Activated CD4-positive, alpha-beta T cell treated with anti-CD3 and anti-CD28 coated beads, Interleukin-10, Interleukin-2, amounts not matched to agents 100 ng/mL and 50 ng/mL, durations not matched to agents 16 hours and 8 hours (primary cell): ENCODE results near the gene MCM8.
A peak's percentile ranks its signal among the peaks of the same experiment; 100 is the strongest.

Source experiments
- DNase-seq: peaks from one replicate; pipeline ENCODE4 v3.0.0-alpha.2; 2020

Gene MCM8

DNA sequence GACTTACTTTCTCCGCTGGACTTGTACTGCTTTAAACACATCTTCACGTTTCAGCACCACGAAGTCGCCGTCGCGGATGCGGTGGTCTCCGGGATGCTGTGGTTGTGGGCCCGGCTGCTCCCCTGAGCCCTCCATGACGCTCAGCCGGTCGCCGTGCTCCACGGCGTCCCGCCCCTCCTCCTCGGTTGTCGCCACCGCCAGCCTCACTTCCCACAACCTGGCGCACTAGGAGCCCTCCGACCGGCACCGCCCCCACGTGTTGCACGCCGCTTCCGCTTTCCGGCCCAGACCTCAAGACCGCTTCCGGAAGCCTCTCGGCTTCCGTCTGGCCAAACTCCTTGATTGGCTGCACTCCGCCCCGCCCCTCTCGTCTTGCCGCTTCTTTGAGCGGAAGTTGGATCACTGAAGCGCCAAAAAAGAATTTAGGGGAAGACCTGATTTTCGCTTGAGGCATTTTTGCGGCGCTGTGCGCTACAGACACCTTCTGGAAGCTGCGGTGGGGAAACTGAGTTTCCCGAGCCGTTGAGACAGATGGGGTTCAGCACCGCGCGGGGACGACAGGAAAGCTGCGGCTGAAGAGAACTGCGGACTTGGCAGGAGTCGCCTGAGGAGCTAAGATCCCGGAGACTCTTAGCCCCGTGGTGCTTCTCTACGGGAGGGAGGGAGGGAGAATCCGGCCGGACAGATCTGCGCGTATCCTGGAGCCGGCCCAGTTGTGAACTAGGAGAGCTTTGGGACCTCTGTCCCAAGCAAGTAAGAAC lies at the start of gene MCM8, which contains the start of gene TRMT6:
TSS of gene MCM8 (plus strand) at position 382 of the 761 bp plus-strand sequence. CDS start 1,364 bp downstream, outside the sequence.
TSS of gene TRMT6 (minus strand) at position 263 of the 761 bp plus-strand sequence. CDS start at position 135, 128 bp downstream.
- DNase-seq = peak; percentile 98

DNA sequence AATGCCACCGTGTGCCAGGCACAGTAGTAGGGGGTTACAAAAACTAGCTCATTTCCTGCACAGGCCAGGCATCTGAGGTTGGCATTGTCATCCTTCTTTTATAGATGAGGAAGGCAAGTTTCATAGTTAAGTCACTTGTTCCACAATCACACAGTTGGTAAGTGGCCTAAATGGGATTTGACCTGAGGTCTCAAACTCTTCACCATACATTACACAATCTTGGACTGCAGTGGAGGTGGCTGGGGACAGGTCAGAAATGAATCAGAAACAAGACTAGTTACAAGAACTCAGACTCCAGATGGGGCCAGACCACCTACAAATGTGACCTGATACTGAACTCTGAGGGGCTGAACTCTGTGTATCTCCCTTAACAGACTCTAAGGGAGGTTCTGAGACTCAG lies 49.5 kb upstream of the MCM8 start:
- DNase-seq = no peak

DNA sequence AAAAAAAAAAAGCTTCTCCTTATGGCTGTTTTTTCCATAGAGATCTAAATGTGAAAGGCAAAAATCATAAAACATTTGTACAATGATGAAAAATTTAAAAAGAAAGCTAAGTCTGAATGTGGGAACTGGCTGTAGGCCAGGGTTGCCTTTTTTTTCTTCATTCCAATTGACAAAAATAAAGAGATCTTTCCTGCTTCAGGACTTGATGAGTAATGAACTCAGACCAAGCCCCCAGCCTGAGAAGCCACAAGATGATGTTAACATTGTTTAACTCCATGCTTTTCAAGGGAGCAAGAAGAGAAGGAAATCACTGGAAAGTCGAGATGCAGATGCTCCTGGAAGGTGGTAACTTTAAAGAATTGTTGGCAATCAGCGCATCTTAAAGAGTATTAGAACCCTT lies 41.5 kb upstream of the MCM8 start:
- DNase-seq = no peak

DNA sequence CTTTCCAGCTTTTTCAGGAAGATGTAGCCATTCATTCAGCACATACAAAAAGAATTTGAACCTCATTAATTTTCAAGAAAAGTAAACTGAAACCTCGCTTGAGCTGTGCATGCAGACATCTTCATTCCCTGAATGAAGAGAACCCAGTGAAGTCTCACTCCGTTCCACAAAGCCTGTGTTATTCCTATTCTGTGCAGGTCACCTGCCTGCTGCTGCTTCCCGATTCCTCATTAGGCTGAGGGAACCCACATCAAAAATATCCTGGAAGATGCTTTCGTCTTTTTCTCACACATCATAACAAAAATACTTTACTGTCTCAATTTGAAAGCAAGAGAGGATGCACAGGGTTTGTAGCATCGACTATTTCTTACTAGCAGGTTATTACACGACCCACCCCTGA lies 40.3 kb upstream of the MCM8 start:
- DNase-seq = no peak

DNA sequence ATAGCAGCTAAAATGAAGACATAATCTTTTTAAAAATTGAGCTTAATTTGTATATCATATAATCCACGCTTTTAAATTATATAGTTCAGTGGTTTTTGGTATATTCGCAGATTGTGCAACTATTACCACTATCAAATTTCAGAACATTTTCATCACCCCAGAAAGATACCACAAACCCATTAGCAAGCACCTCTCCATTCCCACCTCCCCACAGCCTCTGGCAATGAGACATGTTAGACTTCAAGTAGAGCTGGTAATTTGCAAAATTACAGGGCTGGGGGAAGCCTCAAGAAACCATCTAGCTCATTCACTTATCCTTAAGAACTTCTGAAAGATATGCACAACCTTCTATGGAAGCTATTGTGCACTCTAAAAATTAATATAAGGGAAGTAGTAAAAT lies 37.3 kb upstream of the MCM8 start:
- no peak for DNase-seq

DNA sequence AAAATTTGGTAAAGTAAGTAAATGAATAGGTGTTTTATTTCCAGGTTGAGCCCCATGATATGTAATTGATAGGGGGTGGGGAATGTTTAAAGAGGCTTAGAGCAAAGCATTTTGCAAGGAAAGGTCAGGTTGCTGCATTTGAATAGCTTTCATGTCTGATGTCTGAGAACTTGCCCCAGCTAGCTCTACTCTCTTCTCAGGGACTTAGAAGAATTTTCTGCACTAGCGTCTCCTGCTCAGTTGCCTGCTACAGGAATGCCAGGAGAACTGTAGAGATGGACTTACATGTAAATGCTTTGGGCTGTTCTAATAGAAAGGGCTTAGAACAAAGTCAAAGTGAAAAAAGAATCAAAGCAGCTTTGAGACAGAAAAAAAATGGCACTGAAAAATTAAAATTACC lies 35.6 kb upstream of the MCM8 start:
- no peak for DNase-seq

DNA sequence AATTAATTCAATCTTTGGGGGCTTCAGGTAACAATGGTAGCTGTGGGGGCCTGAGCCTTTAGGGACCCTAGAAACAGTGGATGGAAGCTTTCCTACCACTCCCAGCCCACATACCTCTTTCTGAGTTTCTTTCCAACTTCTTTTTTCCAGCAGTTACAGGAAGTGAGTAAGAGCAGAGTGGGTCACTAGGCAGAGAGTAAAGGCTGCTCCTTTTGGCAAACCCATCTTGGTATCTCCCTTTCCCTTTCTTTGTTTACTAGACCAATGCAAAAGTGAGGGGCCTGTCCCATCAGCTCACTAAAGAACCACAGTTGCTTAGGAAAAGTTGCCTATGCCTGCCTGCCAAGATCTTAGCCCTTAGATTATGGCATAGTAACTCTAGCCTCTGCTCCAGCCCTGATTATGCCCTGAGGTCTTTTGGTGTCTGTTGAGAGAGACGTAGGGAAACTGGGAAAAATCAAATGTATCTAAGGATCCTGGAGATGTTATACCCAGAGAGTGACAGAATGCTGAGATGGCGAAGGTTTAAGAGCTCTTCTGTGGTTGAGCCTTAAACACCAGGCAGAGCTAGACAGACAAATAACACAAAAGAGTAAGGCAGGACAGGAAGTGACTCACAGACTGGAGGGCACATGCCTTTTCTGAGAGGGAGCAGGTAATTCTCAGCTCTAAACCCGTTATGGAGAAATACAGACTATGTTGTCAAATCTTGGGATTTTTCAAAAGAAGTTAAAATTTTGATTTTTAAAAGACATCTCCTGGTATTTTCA lies 31.4 kb upstream of the MCM8 start:
- peak; percentile 72 for DNase-seq

DNA sequence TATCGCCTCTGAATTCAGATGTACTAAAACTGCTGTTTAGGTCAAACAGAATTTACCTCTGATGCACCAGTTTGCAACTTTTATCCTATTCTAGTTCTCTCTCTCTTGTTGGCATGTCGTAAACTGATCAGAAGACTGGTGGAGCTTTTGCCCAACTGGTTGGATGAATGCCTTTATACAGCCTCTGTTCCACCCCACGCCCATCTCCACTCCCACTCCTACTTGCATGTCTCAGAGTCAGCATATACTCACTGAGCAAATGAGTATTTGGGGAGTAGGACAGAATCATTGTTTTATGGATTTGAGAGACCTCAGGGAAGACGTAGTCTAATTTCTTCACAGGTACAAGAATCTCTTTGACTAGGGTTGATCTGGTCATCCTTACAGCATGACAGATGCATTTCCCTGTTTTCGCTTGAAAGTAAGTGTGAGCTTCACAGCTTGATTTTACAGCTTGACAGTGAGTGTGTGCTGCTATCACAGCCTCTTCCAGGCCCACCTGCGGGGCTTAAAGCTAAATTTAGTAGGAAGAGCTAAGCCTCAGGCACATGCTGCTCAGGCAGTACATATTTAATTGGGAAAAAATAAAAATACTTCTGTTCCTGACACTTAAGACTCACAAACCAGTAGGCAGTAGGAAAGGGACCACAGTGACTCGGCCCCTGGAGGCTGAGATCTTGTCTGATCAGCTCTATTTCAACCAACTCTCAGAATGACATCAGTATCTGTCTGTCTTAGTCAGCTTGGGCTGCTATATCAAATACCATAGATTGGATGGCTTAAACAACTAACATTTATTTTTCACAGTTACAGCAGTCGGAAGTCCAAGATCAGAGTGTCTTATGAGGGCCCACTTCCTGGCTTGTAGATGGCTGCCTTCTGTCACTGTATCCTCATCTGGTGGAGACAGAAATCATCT lies 30.6 kb upstream of the MCM8 start:
- DNase-seq = peak; percentile 65

DNA sequence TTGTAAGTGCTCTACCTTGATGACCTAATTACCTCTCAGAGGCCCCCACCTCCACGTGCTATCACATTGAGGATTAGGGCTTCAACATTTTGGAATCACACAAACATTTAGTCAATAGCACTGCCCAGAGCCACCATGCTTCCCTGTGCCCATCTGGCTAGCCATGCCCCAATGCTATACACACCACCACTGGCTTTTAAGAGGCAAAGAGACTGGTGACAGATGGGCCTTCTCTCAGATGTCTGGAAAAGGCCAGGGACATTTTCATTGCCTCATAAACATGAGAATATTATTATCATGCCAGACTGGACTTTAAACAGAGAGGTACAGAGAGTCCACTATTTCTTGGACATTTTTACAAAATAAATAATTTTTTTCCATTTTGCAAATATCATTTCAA lies 29.9 kb upstream of the MCM8 start:
- DNase-seq = no peak

DNA sequence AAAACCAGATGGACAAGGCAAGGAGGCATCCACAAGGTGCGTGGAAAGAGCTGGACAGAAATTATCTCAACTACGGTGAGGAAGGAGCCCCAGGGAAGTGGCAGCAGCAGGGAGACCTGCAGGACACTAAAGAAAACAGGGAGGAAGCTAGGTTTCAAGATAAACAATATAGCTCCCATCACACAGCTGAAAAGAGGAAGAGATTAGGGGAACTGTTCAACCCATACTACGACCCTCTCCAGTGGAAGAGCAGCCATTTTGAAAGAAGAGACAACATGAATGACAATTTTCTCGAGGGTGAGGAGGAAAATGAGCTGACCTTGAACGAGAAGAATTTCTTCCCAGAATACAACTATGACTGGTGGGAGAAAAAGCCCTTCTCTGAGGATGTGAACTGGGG lies 27.0 kb upstream of the MCM8 start:
- DNase-seq = no peak

DNA sequence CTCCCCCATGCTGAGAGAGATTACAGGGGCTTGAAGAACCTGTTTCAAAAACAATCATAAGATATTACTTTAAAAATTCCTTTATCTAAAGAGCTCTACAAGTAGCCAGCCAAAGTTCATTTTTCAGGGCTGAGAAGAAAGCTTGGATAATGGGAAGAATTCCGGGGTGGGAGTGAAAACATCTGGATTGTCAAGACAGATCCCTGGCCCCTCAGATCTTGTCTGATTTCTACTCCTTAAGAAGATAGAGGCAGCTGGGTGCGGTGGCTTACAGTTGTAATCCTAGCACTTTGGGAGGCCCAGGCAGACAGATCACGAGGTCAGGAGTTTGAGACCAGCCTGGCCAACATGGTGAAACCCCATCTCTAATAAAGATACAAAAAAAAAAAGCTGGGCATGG lies 24.9 kb upstream of the MCM8 start:
- DNase-seq = no peak

DNA sequence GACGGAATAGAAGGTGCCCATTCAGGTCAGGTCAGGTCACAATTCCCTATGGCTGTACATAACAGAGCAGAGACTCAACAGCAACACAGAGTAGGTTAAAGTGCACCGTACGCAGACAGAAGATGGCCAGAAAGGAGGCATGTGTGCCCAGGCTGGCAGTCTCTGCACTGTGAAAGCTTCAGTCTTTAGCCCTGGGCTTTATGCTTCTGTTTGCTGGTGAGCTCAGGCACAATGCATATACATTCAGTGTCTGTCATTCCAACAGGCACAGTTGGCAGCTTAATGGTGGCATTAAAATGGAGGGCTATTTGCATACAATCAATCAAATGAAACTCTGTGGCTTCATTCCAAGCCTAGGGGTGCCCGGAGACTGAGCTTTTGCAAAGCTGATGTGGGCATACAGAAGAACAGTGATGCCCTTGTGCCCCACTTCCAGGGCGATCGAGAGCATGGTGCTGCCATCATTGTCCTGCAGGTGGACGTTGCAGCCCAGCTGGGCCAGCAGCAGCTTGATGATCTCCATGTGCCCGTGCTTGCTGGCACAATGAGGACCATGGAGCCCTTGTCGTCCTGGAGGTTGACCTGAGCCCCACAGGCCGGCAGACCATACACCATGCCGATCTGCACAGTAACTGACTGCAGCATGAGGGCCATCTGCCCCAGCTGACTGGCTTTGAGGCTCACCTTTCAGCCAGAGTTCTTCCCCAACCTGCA lies 22.5 kb upstream of the MCM8 start:
- no peak for DNase-seq

DNA sequence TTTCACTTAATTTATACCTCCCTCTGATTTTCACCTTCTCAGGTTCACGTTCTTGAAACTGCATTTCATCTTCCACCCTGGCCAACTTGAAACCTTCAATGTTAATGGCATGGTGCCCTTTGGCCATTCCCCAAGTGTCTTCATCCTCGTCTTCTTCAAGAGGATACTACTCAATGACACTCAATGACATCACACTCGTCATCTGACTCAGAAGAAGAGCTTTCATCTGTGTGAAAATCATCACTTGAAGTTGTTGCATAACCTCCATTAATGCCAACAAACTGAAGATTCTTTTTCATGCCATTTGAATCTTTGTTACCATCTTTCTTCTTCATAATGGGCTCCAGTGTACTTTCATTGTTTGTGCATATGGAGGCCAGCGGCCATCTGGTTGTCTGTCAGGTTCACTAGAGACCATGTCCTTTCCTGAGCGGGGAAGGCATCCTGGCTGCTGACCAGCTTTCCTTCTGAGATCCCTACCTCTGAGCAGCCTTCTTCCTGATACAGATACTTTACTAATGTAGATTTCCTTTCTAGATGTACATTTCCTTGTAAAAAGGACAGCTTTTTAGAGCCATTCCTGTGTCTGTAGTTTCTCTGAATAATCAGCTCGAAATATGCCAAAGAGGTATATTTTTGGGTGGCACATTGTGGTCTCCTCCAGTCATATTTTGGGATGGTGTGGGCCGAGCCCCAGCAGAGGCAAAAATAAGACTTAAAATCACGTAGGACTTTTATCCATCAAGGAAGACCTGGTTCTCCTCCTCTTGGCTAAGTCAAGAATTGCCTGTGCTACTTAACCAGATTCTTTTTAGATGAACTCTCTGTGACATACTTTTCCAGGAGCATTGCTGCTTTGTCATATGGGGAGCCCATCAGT lies 21.4 kb upstream of the MCM8 start:
- DNase-seq = no peak

DNA sequence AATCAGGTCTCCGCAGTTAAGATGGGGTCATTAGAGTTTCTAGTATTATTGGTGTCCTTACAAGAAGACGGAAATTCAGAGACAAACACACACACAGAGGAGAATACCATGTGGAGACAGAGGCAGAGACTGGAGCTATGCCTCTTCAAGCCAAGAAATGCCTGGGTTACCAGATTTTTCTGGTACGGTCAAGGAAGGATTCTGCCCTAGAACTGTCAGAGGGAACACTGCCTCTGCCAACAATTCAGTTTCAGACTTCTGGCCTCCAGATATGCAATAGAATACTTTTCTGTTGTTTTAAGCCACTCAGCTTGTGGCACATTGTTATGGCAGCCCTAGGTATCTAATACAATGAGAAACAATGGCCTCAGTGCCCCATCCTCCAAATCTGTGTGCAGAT lies 19.0 kb upstream of the MCM8 start:
- no peak for DNase-seq

DNA sequence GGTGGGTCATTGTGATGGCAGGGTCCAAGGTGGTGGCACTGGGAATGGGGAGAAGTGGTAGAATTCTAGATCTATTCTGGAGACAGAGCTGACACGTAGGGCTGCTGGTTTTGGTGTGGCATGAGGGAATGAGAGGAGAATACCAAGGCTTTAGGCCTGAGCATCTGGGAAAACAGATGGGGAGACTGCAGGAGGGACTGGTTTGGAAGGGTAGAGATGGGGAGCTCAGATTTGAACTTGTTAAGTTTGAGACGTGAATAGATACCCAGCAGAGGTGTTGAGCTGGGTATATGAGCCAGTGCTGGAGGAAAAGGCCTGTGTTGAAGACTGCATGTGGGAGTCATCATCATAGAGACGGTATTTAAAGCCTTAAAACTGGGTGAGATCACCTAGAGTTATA lies 17.7 kb upstream of the MCM8 start:
- DNase-seq = no peak

DNA sequence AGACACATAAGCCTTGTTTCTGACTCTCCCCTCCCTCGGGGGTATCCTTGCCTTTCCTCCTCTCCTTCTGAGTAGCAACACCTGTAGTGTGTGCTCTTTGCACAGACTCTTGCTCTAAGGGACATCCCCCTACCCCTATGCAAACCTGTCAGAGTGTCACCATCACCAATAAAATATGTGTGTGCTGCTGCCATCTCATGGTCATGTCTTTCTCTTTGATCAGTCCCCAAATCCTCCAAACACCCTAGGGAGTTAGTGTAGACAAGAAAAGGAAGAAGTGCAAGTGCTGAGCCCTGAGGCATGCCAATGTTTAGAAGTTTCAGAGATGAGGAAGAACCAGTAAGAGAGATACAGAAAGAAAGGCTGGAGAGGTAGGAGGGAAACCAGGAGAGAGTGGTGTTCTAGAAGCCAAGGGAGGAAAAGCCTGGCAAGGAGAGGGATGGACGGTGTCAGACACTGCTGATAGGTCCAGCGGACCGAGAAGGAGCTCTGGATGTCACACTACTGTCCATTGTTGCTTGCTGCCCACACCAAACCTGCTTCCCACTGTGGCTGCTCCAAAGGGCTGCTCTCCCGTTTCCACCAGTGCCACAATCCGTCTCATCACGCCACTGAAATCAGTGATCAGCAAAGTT lies 16.5 kb upstream of the MCM8 start:
- DNase-seq = peak; percentile 43

DNA sequence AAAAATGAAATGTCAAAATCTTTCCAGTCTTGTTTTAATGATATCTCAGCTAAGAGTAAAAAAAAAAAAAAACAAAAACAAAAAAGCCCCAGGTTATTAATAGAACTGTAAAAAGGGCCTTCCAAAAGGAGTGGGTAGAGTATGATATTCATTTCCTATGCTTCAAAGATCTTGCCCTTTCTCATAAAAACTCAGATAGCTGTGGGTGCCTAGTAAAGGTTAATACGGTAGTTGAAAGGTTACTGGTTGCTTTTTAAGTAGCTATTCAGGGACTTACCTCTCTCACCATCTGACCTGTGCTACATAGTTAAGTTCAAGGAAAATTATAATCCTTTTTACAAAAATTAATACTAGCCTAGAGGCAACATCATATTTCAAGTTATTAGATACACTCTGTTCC lies 15.1 kb upstream of the MCM8 start:
- DNase-seq = no peak

DNA sequence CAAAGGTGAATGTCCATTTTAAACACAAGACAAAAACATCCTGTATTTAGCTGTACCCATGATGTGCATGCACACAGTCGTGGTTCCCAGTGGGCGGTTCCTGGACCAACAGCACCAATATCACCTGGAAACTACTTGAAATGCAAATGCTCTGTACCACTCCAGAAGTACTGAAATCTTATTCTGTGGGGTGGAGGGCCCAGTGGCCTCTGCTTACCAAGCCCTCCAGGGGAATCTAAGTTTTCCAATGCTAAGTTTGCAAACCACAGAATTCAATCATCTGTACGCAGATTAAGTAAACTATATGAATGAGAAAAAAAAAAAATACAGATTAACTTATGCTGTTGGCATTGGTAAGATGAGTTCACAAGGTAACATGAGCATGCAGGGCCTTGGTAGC lies 14.2 kb upstream of the MCM8 start:
- no peak for DNase-seq

DNA sequence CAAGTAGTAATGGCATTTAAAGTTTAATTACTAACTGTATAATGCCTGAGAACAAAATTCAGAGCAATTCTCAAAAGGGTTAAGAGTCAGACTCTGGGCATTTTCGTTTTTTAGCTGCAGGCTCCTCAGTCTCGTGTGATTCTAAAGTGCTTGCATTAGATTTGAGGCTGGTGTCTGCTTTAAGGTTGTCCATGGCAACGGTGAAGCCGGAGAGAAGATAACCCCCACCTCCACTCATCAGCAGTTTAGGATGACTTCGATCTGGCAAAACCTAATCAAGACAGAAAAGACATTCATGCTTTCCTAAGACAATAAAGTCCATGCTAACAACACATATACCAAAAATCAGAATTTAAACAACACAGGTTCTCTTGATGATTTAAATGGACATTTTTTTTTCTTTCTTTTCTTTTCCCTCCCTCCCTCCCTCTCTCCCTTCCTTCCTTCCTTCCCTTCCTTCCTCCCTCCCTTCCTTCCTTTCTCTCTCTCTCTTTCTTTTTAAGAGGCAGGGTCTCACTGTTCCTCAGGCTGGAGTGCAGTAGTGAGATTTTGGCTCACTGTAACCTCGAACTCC lies 11.9 kb upstream of the MCM8 start:
- no peak for DNase-seq

DNA sequence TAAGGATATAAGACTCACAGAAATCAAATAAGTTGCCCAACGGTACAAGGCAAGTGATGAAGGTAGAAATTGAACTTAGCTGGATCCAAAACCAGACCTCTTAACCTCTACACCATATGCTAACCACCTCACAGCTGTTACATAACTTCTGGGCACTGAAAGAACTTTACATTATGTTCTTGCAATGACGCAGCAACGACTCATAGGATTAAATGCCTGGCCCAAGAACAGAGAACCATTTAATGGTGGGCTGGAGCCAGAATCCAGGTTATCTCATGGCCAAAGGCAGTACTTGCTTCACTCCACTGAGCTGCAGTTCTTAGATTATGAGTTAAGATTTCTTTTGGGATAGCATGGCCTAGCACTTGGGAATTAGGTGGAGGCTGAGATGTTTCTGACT lies 4.5 kb upstream of the MCM8 start:
- DNase-seq = peak; percentile 56

DNA sequence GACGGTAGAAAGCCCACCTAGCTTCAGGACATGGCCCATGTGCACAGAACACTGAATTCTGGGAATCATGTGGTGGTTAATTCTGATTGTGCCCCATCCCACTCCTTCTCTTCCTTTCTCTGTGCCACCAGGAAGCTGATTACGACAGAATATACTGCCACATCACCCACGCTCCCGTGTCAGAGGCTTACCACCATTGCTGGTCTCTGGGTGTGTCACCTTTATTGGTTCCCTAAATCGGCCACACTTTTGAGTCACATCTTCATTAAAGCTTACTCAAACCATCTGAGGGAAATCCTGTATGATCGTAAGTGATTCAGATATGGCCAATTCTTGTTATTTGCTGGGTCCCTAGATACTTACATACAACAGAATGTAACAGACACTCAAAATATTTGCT lies 3.2 kb upstream of the MCM8 start:
- DNase-seq = peak; percentile 85
